B cell (primary cell): ENCODE data around the gene GRM8. TPM values are rescaled to one million over a fixed set of nuclear protein-coding genes. Genes with fewer than 3 reads are reported as not detected.

Source experiments
- ATAC-seq: fragments of 200-7000 bp; cut with Tn5 transposase; one replicate; pipeline ENCODE4 v1.10.0; 2021; ENCODE audit warnings: low read depth, mild to moderate bottlenecking, moderate number of reproducible peaks, moderate library complexity
- CTCF ChIA-PET: fragments of 350-600 bp; sonication (Branson Sonifier 250); formaldehyde crosslinking; loops from one replicate; lab custom pipeline; 2021; ENCODE audit warnings: antibody characterized with exemption, inconsistent platforms; lab: Charles Lee
- POLR2A ChIA-PET: fragments of 350-600 bp; sonication (Branson Sonifier 250); formaldehyde crosslinking; loops from one replicate; lab custom pipeline; 2021; ENCODE audit warnings: antibody characterized with exemption; lab: Charles Lee
- DNase-seq: peaks from one replicate; pipeline ENCODE4 v3.0.0; 2013
- H2AFZ ChIP-seq: 2 replicates; pipeline ENCODE4 v1.6.1; 2012; ENCODE audit warnings: mild to moderate bottlenecking, low read depth, low read length; ENCODE audit not compliant: insufficient read depth, poor library complexity, severe bottlenecking
- H3K27ac ChIP-seq, 2 donors: 1 replicate in 1 of 2; 2 replicates in 1 of 2; pipeline ENCODE4 v1.5.1; 2012 to 2013; ENCODE audit warnings: low read length in 2 of 2, mild to moderate bottlenecking in 2 of 2, moderate library complexity in 1 of 2
- H3K27me3 ChIP-seq, 4 experiments: fragments of 200-600 bp in 1 of 4; sonication (generic) in 1 of 4; replicated peaks in 1 of 4; 1 replicate in 2 of 4; 2 replicates in 2 of 4; pipeline versions ENCODE4 v1.6.1 to v1.7.0; 2013 to 2016; ENCODE audit warnings: low read length in 3 of 4, mild to moderate bottlenecking in 2 of 4, mixed read lengths in 1 of 4, moderate library complexity in 1 of 4; ENCODE audit not compliant: insufficient read depth in 4 of 4, control insufficient read depth in 3 of 4; ENCODE audit errors: control extremely low read depth in 1 of 4
- H3K36me3 ChIP-seq, 2 experiments: replicated peaks in 1 of 2; 1 replicate in 1 of 2; 2 replicates in 1 of 2; pipeline versions ENCODE4 v1.6.1 to v1.7.1; 2013; ENCODE audit warnings: low read length in 1 of 2; ENCODE audit not compliant: insufficient read depth in 2 of 2, control insufficient read depth in 1 of 2; ENCODE audit errors: control extremely low read depth in 1 of 2, extremely low read depth in 1 of 2
- H3K4me1 ChIP-seq, 2 donors: fragments of 200-600 bp in 1 of 2; sonication (generic) in 1 of 2; 1 replicate in 1 of 2; 2 replicates in 1 of 2; pipeline versions ENCODE4 v1.5.1 to v1.6.1; 2013 to 2017; ENCODE audit warnings: low read length in 2 of 2; ENCODE audit not compliant: control insufficient read depth in 2 of 2, insufficient read depth in 2 of 2
- H3K4me2 ChIP-seq: replicated peaks from 2 replicates; pipeline ENCODE3; 2012; ENCODE audit warnings: mild to moderate bottlenecking, low read depth, low read length; ENCODE audit not compliant: poor library complexity, severe bottlenecking
- H3K4me3 ChIP-seq, 5 experiments: fragments of 200-600 bp in 1 of 5; sonication (generic) in 1 of 5; 1 replicate in 3 of 5; 2 replicates in 2 of 5; pipeline versions ENCODE4 v1.5.1 to v1.7.0; 2011 to 2016; ENCODE audit warnings: low read length in 4 of 5, mild to moderate bottlenecking in 4 of 5, low read depth in 2 of 5, control low read depth in 1 of 5, moderate library complexity in 1 of 5; ENCODE audit not compliant: insufficient read depth in 1 of 5; ENCODE audit errors: control extremely low read depth in 1 of 5, extremely low read depth in 1 of 5
- H3K79me2 ChIP-seq: fragments of 200-600 bp; sonication (generic); one replicate; pipeline ENCODE4 v1.6.0; 2016; ENCODE audit warnings: low read length; ENCODE audit not compliant: control insufficient read depth, insufficient read depth
- H3K9ac ChIP-seq: fragments of 200-600 bp; sonication (generic); 2 replicates; pipeline ENCODE4 v1.6.1; 2017; ENCODE audit warnings: mild to moderate bottlenecking, low read length, moderate library complexity
- H3K9me3 ChIP-seq, 3 donors: one replicate each; pipeline versions ENCODE4 v1.6.1 to v1.7.1; 2013; ENCODE audit warnings: low read length in 2 of 3; ENCODE audit not compliant: control insufficient read depth in 2 of 3, insufficient read depth in 1 of 3; ENCODE audit errors: control extremely low read depth in 1 of 3
- H4K20me1 ChIP-seq: 2 replicates; pipeline ENCODE4 v1.6.0; 2012; ENCODE audit warnings: mild to moderate bottlenecking, low read length; ENCODE audit not compliant: insufficient read depth, control insufficient read depth, poor library complexity, severe bottlenecking
- H3K27ac Mint-ChIP-seq: one replicate; pipeline ENCODE4 v1.8.0; 2021; ENCODE audit warnings: mixed read lengths
- H3K27me3 Mint-ChIP-seq: one replicate; pipeline ENCODE4 v1.8.0; 2021; ENCODE audit warnings: mixed read lengths
- H3K4me1 Mint-ChIP-seq: one replicate; pipeline ENCODE4 v1.8.0; 2021; ENCODE audit warnings: mixed read lengths
- H3K4me3 Mint-ChIP-seq: one replicate; pipeline ENCODE4 v1.8.0; 2021; ENCODE audit warnings: mixed read lengths
- H3K9me3 Mint-ChIP-seq: one replicate; pipeline ENCODE4 v1.8.0; 2022; ENCODE audit warnings: mixed read lengths; ENCODE audit not compliant: insufficient read depth
- CTCF ChIP-seq: fragments of 200-600 bp; IDR thresholded peaks from one replicate; pipeline ENCODE4 v1.8.0; 2022; ENCODE audit warnings: antibody characterized with exemption, mild to moderate bottlenecking
- EZH2 ChIP-seq: IDR thresholded peaks from 2 replicates; pipeline ENCODE4 v1.6.1; 2012; ENCODE audit warnings: borderline replicate concordance, low read depth, mild to moderate bottlenecking, moderate library complexity, low read length; ENCODE audit not compliant: insufficient read depth, poor library complexity, severe bottlenecking
- WGBS: methylation state at CpG from one replicate; pipeline ENCODE4 v1.1.5; 2013; ENCODE audit warnings: missing lambda C conversion rate; ENCODE audit not compliant: insufficient coverage; 5-methylcytosine and 5-hydroxymethylcytosine counted together
- intact Hi-C: fragments of 100-400 bp; cut with micrococcal nuclease; formaldehyde crosslinking; loops from one replicate; pipeline ENCODE4 v1.10.0; 2022
- polyA plus RNA-seq: library from polyadenylated mRNA; depleted of rRNA; stranded (reverse); fragments of >200 nt; gene quantifications from 2 replicates; pipeline ENCODE4 v1.2.3, GENCODE V29; 2012
- total RNA-seq, 2 donors: library from RNA; stranded (reverse); fragments of 120-200 nt in 1 of 2; gene quantifications; 1 replicate in 1 of 2; 2 replicates in 1 of 2; pipeline versions ENCODE4 v1.2.3 to v1.2.4, GENCODE V29; 2013 to 2022

The GRM8 gene
- total and polyA plus RNA-seq, 2 donors (not counting 1 experiment from before 2014, with no cell fraction given) = not detected

GRCh38 chr7:127257086-127257485 is 4.3 kb upstream of the GRM8 start:
- POLR2A ChIA-PET = no interaction called here
- CTCF ChIA-PET = no interaction called here

More at GRCh38 chr7:127257086-127257485, 4.3 kb upstream of the GRM8 start:
- DNase-seq = no peak
- 10% methylated on average over 2 of the region's 2 CpGs for WGBS
- Histone ChIP-seq H3K9me3 (peaks cover 0 to 8% (median 0%) of the 10 kb centered on the region in 3 donors), H3K4me1 (peaks cover 6 to 11% of the 10 kb centered on the region in 2 donors), H3K4me2 (no peak overlapping the region), H2AFZ (no peak overlapping the region), H3K9ac (no peak overlapping the region), H3K27ac (no peak overlapping the region), H4K20me1 (no peaks in the 10 kb centered on the region), H3K4me3 (no peak overlapping the region), H3K79me2 (no peaks in the 10 kb centered on the region), H3K36me3 (no peaks in the 10 kb centered on the region), H3K27me3 (peaks cover 2 to 54% (median 33%) of the 10 kb centered on the region in 4 experiments)
- TF ChIP-seq EZH2 (no peak), CTCF (no peak)
- H3K27me3 Mint-ChIP-seq = peaks cover 70% of the 10 kb centered on the region
- intact Hi-C loops = loop anchor here (10.0 kb wide), 1 partner anchor 452 kb away; no protein-coding TSS in a partner anchor
- ATAC-seq = no peak
- H3K4me3 Mint-ChIP-seq = no peak overlapping the region
- peaks cover 8% of the 10 kb centered on the region for H3K4me1 Mint-ChIP-seq
- no peak overlapping the region for H3K27ac Mint-ChIP-seq
- peaks cover 2% of the 10 kb centered on the region for H3K9me3 Mint-ChIP-seq
